IMR-90 (cell line): ENCODE data around the gene SLC35E4. TPM values are rescaled to one million over a fixed set of nuclear protein-coding genes. Genes with fewer than 3 reads are reported as not detected.

Experiments used
- ATAC-seq: fragments of 200-7000 bp; cut with Tn5 transposase; 2 replicates; pipeline ENCODE4 v1.9.1; 2020; ENCODE audit warnings: low read depth, mild to moderate bottlenecking, moderate library complexity
- BruUV-seq: library from RNA; stranded (reverse); fragments of 400-500 nt; replicated peaks from 2 replicates; lab custom pipeline; 2021; lab: Mats Ljungman, UMichigan
- CTCF ChIA-PET: fragments of 300-600 bp; formaldehyde crosslinking; extraction: SDS; loops from one replicate; lab custom pipeline; 2021; ENCODE audit warnings: antibody characterized with exemption; lab: Yijun Ruan, JAX
- POLR2A ChIA-PET: fragments of 300-600 bp; sonication (Branson Sonifier 250); formaldehyde crosslinking; loops from one replicate; lab custom pipeline; 2022; ENCODE audit warnings: antibody characterized with exemption; ENCODE audit not compliant: unreplicated experiment; lab: Charles Lee
- DNase-seq: peaks from one replicate; pipeline ENCODE4 v3.0.0; 2013
- H2AFZ ChIP-seq: replicated peaks from 2 replicates; pipeline ENCODE3; 2013; ENCODE audit warnings: low read length, mild to moderate bottlenecking; ENCODE audit not compliant: poor library complexity
- H2AK5ac ChIP-seq: 2 replicates; pipeline ENCODE4 v1.6.1; 2013; ENCODE audit warnings: low read depth, low read length, inconsistent platforms
- H2AK9ac ChIP-seq: replicated peaks from 2 replicates; pipeline ENCODE3; 2013; ENCODE audit warnings: mild to moderate bottlenecking, low read depth, low read length, moderate library complexity; ENCODE audit not compliant: poor library complexity
- H2BK120ac ChIP-seq: 2 replicates; pipeline ENCODE4 v1.6.1; 2013; ENCODE audit warnings: low read depth, low read length, inconsistent platforms
- H2BK15ac ChIP-seq: 3 replicates; pipeline ENCODE4 v1.6.1; 2013; ENCODE audit warnings: low read depth, low read length, inconsistent platforms
- H2BK20ac ChIP-seq: 2 replicates; pipeline ENCODE4 v1.6.1; 2013; ENCODE audit warnings: low read depth, mild to moderate bottlenecking, inconsistent platforms, low read length, moderate library complexity
- H2BK5ac ChIP-seq: 2 replicates; pipeline ENCODE4 v1.6.1; 2013; ENCODE audit warnings: mild to moderate bottlenecking, low read depth, low read length, inconsistent platforms; ENCODE audit not compliant: poor library complexity, severe bottlenecking
- H3K14ac ChIP-seq: replicated peaks from 2 replicates; pipeline ENCODE4 v1.6.1; 2013; ENCODE audit warnings: low read depth, low read length, inconsistent platforms
- H3K18ac ChIP-seq: 2 replicates; pipeline ENCODE4 v1.6.1; 2013; ENCODE audit warnings: low read depth, low read length, control low read depth
- H3K23ac ChIP-seq: 2 replicates; pipeline ENCODE4 v1.6.1; 2013; ENCODE audit warnings: low read depth, low read length, inconsistent platforms
- H3K27ac ChIP-seq: 2 replicates; pipeline ENCODE4 v1.5.1; 2013; ENCODE audit warnings: mild to moderate bottlenecking, control low read depth, low read length; ENCODE audit not compliant: insufficient read depth
- H3K27me3 ChIP-seq: 2 replicates; pipeline ENCODE4 v1.6.1; 2013; ENCODE audit warnings: low read length; ENCODE audit not compliant: control insufficient read depth, insufficient read depth
- H3K36me3 ChIP-seq: 2 replicates; pipeline ENCODE4 v1.6.1; 2013; ENCODE audit warnings: low read length, mixed read lengths; ENCODE audit not compliant: control insufficient read depth, insufficient read depth
- H3K4ac ChIP-seq: 2 replicates; pipeline ENCODE4 v1.6.1; 2013; ENCODE audit warnings: low read depth, low read length, inconsistent platforms
- H3K4me1 ChIP-seq: 2 replicates; pipeline ENCODE4 v1.6.1; 2013; ENCODE audit warnings: low read length, mixed read lengths; ENCODE audit not compliant: control insufficient read depth, insufficient read depth
- H3K4me2 ChIP-seq: 2 replicates; pipeline ENCODE4 v1.6.1; 2013; ENCODE audit warnings: low read depth, mild to moderate bottlenecking, control low read depth, low read length, moderate library complexity
- H3K4me3 ChIP-seq: 2 replicates; pipeline ENCODE4 v1.5.1; 2013; ENCODE audit warnings: low read depth, mild to moderate bottlenecking, control low read depth, low read length, moderate library complexity; ENCODE audit not compliant: insufficient read depth
- H3K56ac ChIP-seq: 2 replicates; pipeline ENCODE4 v1.6.1; 2013; ENCODE audit warnings: low read length, inconsistent platforms; ENCODE audit not compliant: insufficient read depth; ENCODE audit errors: extremely low read depth
- H3K79me1 ChIP-seq, 2 experiments: 2 replicates each; pipeline ENCODE4 v1.6.1; 2013; ENCODE audit warnings: low read length in 2 of 2, inconsistent platforms in 1 of 2, low read depth in 1 of 2
- H3K9ac ChIP-seq: 2 replicates; pipeline ENCODE4 v1.6.1; 2013; ENCODE audit warnings: low read depth, low read length, control low read depth
- H3K9me1 ChIP-seq: 2 replicates; pipeline ENCODE4 v1.6.1; 2013; ENCODE audit warnings: low read length, inconsistent platforms; ENCODE audit not compliant: insufficient read depth
- H3K9me3 ChIP-seq: 2 replicates; pipeline ENCODE4 v1.6.1; 2013; ENCODE audit warnings: low read length; ENCODE audit not compliant: control insufficient read depth, insufficient read depth
- H4K20me1 ChIP-seq: 2 replicates; pipeline ENCODE4 v1.6.1; 2013; ENCODE audit warnings: low read length, inconsistent platforms; ENCODE audit not compliant: insufficient read depth
- H4K5ac ChIP-seq: 2 replicates; pipeline ENCODE4 v1.6.1; 2013; ENCODE audit warnings: mild to moderate bottlenecking, low read depth, low read length, control low read depth
- H4K8ac ChIP-seq, 2 experiments: 2 replicates each; pipeline ENCODE4 v1.6.1; 2013; ENCODE audit warnings: low read depth in 2 of 2, low read length in 2 of 2, control low read depth in 1 of 2, inconsistent platforms in 1 of 2
- H4K91ac ChIP-seq: 2 replicates; pipeline ENCODE4 v1.6.1; 2013; ENCODE audit warnings: low read depth, low read length, inconsistent platforms; ENCODE audit not compliant: insufficient read depth
- BHLHE40 ChIP-seq: fragments of 150-350 bp; IDR thresholded peaks from 2 replicates; pipeline ENCODE4 v1.6.1; 2016; ENCODE audit warnings: mild to moderate bottlenecking, low read depth, low read length
- CEBPB ChIP-seq: IDR thresholded peaks from 2 replicates; pipeline ENCODE4 v1.6.1; 2012; ENCODE audit warnings: low read depth, low read length, improper control_type of control experiment
- CHD1 ChIP-seq: IDR thresholded peaks from 2 replicates; pipeline ENCODE4 v1.6.1; 2012; ENCODE audit warnings: low read depth, low read length, improper control_type of control experiment
- CTCF ChIP-seq: conservative IDR thresholded peaks from 2 replicates; pipeline ENCODE4 v1.5.1; 2012; ENCODE audit warnings: mild to moderate bottlenecking, low read depth, low read length, improper control_type of control experiment
- ELK1 ChIP-seq: fragments of 150-350 bp; IDR thresholded peaks from 2 replicates; pipeline ENCODE4 v1.6.1; 2016; ENCODE audit warnings: low read depth, mild to moderate bottlenecking, low read length, moderate library complexity, borderline replicate concordance
- MAFK ChIP-seq: IDR thresholded peaks from 2 replicates; pipeline ENCODE4 v1.6.1; 2012; ENCODE audit warnings: low read depth, low read length, improper control_type of control experiment
- MAZ ChIP-seq: IDR thresholded peaks from 2 replicates; pipeline ENCODE4 v1.6.1; 2012; ENCODE audit warnings: low read depth, mild to moderate bottlenecking, low read length, improper control_type of control experiment, moderate library complexity, borderline replicate concordance
- MXI1 ChIP-seq: IDR thresholded peaks from 2 replicates; pipeline ENCODE4 v1.6.1; 2012; ENCODE audit warnings: low read depth, mild to moderate bottlenecking, low read length, moderate library complexity, borderline replicate concordance
- NFE2L2 ChIP-seq: fragments of 150-350 bp; IDR thresholded peaks from 2 replicates; pipeline ENCODE4 v1.6.1; 2016; ENCODE audit warnings: low read depth, mild to moderate bottlenecking, low read length
- RAD21 ChIP-seq: IDR thresholded peaks from 2 replicates; pipeline ENCODE4 v1.6.1; 2012; ENCODE audit warnings: low read length, improper control_type of control experiment
- RCOR1 ChIP-seq: IDR thresholded peaks from 2 replicates; pipeline ENCODE4 v1.6.1; 2012; ENCODE audit warnings: mild to moderate bottlenecking, low read length, improper control_type of control experiment; ENCODE audit not compliant: insufficient replicate concordance
- SMC3 ChIP-seq: fragments of 150-350 bp; IDR thresholded peaks from 2 replicates; pipeline ENCODE4 v1.6.1; 2016; ENCODE audit warnings: low read depth, mild to moderate bottlenecking, antibody characterized with exemption, low read length, moderate library complexity
- USF2 ChIP-seq: fragments of 150-350 bp; IDR thresholded peaks from 2 replicates; pipeline ENCODE4 v1.6.1; 2017; ENCODE audit warnings: mild to moderate bottlenecking, antibody characterized with exemption, low read length, low read depth
- WGBS, 2 experiments: methylation state at CpG; one replicate each; pipeline versions ENCODE4 v1.1.5 to v1.1.7; 2013; ENCODE audit warnings: missing lambda C conversion rate in 2 of 2; ENCODE audit not compliant: insufficient read length in 1 of 2; ENCODE audit errors: extremely low coverage in 2 of 2; 5-methylcytosine and 5-hydroxymethylcytosine counted together
- dilution Hi-C: fragments of 300-500 bp; cut with HindIII; formaldehyde crosslinking; loops from one replicate; pipeline ENCODE4 v1.14.3; 2018; ENCODE audit warnings: low sequenced_read_pairs; ENCODE audit not compliant: unreplicated experiment
- in situ Hi-C: fragments of 300-500 bp; cut with MboI; formaldehyde crosslinking; loops from 3 replicates; pipeline ENCODE4 v1.14.3; 2019; ENCODE audit warnings: low sequenced_read_pairs, inconsistent platforms, mixed read lengths
- intact Hi-C: fragments of 100-400 bp; cut with micrococcal nuclease; formaldehyde crosslinking; loops from 2 replicates; pipeline ENCODE4 v1.10.0; 2022
- polyA plus RNA-seq, 3 experiments: library from polyadenylated mRNA; depleted of rRNA; stranded (reverse); fragments of >200 nt; gene quantifications; 2 replicates each; pipeline ENCODE4 v1.2.3, GENCODE V29; 2012; ENCODE audit warnings: low replicate concordance in 1 of 3
- total RNA-seq: library from RNA; depleted of rRNA; stranded (reverse); fragments of >200 nt; gene quantifications from 2 replicates; pipeline ENCODE4 v1.2.3, GENCODE V29; 2012

SLC35E4 gene
- total and polyA plus RNA-seq, 2 of the 4 experiments (the other 2 are of a cell fraction): 5.7 to 6.8 TPM

GRCh38 chr22:30687358-30687757 lies 51.8 kb downstream of the SLC35E4 start:
- H2BK15ac ChIP-seq: no peak overlapping the region
- H3K4me2 ChIP-seq: no peak overlapping the region
- H2AK5ac ChIP-seq: no peak overlapping the region
- no peak for DNase-seq
- no peak overlapping the region for H3K18ac ChIP-seq
- H3K27me3 ChIP-seq: peaks cover 7% of the 10 kb centered on the region
- no peak overlapping the region for H3K14ac ChIP-seq
- H4K91ac ChIP-seq: no peak overlapping the region
- H4K8ac ChIP-seq: no peak overlapping the region
- no peak overlapping the region for H2AFZ ChIP-seq
- H4K20me1 ChIP-seq: no peaks in the 10 kb centered on the region
- in situ Hi-C loops: no loop called here
- no peak overlapping the region for H2BK20ac ChIP-seq
- no peak overlapping the region for H4K5ac ChIP-seq
- no peaks in the 10 kb centered on the region for H3K9me3 ChIP-seq
- H2AK9ac ChIP-seq: no peak overlapping the region
- no peak overlapping the region for H3K9ac ChIP-seq
- H3K4ac ChIP-seq: no peak overlapping the region
- no peak for ATAC-seq
- H3K9me1 ChIP-seq: peaks cover 2% of the 10 kb centered on the region; the same call in 1 of the 2 replicates
- no peak overlapping the region for H3K23ac ChIP-seq
- H3K79me1 ChIP-seq: no peaks in the 10 kb centered on the region
- H3K56ac ChIP-seq: no peak overlapping the region
- no TSS peak for BruUV-seq
- no peak overlapping the region for H3K4me3 ChIP-seq
- dilution Hi-C loops: no loop called here
- no CpG with 5 or more reads among the region's 4 CpGs for WGBS, 2 experiments
- no peaks in the 10 kb centered on the region for H3K36me3 ChIP-seq
- no peak overlapping the region for H3K27ac ChIP-seq
- no peak overlapping the region for H2BK120ac ChIP-seq
- no peak for TF ChIP-seq RCOR1
- TF ChIP-seq MAZ: no peak
- no peak for TF ChIP-seq MAFK
- no peak for TF ChIP-seq ELK1
- no peak for TF ChIP-seq BHLHE40
- no peak for TF ChIP-seq CTCF
- TF ChIP-seq RAD21: no peak
- TF ChIP-seq SMC3: no peak
- no peak for TF ChIP-seq NFE2L2
- TF ChIP-seq MXI1: no peak
- TF ChIP-seq CEBPB: no peak
- TF ChIP-seq USF2: no peak
- TF ChIP-seq CHD1: no peak
- no peak overlapping the region for H2BK5ac ChIP-seq
- CTCF ChIA-PET: no interaction called here
- H3K4me1 ChIP-seq: no peaks in the 10 kb centered on the region
- POLR2A ChIA-PET: no interaction called here
- intact Hi-C loops: no loop called here
